ENCODE measurements around the gene NMD3.
"Not testable (repeated sequence)": the region's sequence is repeated elsewhere in the genome, so short reads cannot be mapped to it uniquely, and the experiment has no call there.

The NMD3 gene

GRCh38 chr3:161220850-161221753 is at the start of gene NMD3:
NMD3 (plus strand) TSS chr3:161221311; CDS start chr3:161222014, 703 bp downstream.
- peak; percentile 90 for DNase-seq

DNA sequence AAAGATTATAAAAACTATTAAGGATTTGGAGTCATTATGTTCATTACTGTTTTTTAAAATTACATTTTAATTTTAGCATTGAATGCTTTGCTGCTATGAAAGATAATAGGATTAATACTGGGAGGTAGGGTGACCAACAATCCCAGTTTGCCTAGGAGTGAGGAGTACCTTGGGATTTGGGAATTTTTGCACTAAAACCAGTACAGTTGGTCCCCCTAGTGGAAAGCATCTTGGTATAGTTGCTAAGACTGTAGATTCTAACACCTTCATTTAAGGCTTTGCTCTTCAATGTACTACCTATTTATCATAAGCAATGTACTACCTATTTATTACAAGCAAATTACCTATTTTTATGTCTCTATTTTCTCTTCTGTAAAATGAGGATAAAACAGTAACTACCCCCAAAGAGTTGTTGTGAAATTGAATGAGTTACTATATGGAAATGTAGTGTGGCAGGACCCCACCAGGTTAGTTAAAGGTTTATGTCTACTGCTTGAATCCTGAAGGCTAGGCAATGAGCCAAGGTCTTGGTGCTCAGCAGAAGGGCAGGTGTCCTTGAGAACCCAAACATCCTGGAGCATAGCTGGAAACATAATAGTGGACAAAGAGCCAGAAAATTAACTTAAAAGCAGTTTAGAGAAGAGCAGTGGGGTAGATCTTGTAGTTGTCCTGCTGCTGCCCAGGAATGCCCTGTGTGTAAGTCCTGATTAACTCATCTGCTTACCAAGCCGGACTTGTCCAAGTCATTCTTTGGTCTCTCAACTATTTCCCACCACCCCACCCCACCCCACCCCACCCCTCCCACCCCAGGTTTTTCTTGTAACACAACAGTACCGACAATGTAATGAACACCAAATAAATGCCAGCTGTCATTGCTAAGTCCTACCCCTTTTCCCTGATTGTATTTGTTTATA is 49.2 kb upstream of the NMD3 start:
- no peak for DNase-seq

GRCh38 chr3:161175506-161175905 is 45.6 kb upstream of the NMD3 start:
- no peak for DNase-seq

- DNase-seq: no peak
Observed at GRCh38 chr3:161177991-161178390, 43.1 kb upstream of the NMD3 start.

- DNase-seq: not testable (repeated sequence)
Observed at GRCh38 chr3:161181371-161181770, 39.7 kb upstream of the NMD3 start.

DNA sequence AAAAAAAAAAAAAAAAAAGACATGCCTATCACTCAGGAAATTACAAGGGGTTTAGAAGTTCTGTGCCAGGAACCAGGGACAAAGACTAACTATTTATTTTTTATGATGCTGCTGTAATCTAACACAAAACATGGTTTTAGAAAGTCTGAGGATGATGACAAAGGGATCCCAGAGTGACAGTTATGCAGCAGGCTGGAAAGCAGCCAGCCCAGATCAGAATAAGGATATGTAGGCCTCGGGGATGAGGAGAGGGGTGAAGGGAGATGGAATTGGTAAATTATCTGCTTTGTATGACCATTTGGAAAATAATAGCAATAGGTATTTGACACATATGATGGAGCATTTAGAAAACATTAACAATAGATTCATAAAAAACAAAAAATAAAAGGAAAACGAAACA is 34.1 kb upstream of the NMD3 start:
- no peak for DNase-seq

- DNase-seq: no peak
Observed at GRCh38 chr3:161197855-161198850, 23.0 kb upstream of the NMD3 start.

DNA sequence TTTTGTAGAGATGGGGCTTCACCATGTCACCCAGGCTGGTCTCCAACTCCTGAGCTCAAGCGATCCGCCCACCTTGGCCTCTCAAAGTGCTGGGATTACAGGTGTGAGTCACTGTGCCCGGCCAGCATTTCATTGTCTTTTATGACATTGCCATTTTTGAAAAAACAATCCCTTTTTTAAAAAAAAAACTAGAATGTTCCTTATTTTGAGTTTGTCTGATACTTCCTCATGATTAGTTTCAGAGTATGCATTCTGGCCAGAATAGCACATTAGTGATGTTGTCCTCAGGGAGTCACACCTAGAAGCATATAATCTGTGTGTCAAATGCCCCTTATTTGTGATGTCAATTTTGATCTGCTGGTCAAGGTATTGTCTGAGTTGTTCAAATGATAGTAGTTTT is 21.2 kb upstream of the NMD3 start:
- no peak for DNase-seq

DNA sequence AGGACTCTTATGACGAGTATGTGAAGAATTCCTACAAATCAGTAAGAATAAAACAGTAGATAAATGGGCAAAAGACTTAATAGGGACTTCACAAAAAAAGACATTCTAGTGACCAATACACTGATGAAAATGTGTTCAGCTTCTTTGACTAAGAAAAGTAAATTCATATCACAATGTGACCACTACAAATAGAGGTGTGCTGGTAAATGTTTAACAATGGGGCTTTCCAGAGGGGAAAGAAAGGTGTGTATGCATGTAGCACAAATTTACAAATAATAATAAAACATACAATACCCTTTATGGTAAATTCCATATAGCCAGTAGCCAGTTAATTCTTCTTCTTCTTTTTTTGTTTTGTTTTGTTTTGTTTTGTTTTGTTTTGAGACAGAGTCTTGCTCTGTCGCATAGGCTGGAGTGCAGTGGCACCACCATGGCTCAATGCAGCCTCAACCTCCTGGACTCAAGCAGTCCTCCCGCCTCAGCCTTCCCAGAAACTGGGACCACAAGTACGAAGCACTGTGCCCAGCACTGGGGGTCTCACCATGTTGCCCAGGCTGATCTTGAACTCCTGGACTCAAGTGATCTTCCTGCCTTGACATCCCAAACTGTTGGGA is 17.5 kb upstream of the NMD3 start:
- DNase-seq: no peak

GRCh38 chr3:161208931-161209330 is 12.2 kb upstream of the NMD3 start:
- no peak for DNase-seq

DNA sequence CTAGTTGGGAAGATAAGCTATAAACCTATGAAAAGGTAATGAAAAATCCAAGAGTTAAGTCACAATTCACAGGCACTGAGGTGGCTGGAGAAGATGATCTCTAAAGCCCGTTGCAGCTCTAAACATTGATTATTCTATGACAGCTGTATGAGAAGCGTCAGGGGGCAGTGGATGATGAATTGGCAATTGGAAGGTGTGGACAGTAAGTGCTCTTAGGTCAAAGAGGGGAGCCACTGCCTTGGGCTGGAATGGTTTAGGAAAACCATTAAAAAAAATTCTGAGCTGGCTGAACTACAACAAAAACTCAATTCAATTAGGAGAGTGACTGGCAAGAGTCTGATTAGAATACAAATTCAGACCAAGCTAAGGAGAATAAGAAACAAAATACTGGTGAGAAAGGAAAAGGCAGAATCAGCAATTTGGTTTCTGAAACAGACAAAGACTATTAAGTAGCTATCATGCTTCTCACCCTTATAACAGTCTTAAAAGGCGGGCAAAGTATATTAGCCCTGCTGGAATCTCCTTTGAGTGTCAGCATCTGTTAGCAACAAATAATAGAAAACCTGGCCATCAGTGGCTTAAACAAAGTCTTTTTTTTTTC is 8.8 kb upstream of the NMD3 start:
- no peak for DNase-seq

- no peak for DNase-seq
Observed at GRCh38 chr3:161212906-161213305, 8.2 kb upstream of the NMD3 start.

DNA sequence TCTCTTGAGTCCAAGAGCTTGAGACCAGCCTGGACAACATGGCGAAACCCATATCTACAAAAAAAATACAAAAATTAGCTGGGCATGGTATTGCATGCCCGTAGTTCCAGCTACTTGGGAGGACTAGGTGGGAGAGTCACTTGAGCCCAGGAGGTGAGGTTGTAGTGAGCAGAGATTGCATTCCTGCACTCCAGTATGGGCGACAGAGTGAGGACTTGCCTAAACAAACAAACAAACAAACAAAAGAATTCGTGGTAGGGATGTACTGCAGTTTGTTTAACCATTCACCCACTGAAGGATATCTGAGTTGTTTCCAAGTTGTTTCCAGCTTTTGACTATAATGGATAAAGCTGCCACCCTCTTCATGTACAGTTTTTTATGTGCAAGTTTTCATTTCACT is 7.5 kb upstream of the NMD3 start:
- DNase-seq: no peak

- no peak for DNase-seq
Observed at GRCh38 chr3:161215185-161215584, 5.9 kb upstream of the NMD3 start.

DNA sequence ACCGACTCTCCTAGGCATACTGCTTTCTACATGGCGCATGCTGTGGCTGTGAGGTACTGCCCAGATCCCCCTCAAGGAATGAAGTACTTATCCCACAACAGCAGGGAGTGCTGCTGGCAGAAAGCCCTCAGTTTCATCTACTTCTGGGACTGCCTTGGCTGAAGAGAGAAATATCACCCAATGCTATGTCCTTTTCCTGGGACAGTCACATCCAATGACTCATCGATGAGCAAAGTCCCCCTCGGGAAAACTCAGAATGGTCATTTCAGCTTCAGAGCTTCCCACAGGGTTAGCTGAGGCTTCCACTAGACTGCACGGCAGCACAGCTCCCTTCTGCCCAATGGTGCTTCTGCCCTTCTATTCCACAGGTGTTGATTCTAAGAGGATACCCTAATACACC is 3.6 kb upstream of the NMD3 start:
- DNase-seq: no peak

- no peak for DNase-seq
Observed at GRCh38 chr3:161219495-161219894, 1.6 kb upstream of the NMD3 start.

GRCh38 chr3:161221806-161222600 is 892 bp downstream of the NMD3 start:
- DNase-seq: peak; percentile 2

DNA sequence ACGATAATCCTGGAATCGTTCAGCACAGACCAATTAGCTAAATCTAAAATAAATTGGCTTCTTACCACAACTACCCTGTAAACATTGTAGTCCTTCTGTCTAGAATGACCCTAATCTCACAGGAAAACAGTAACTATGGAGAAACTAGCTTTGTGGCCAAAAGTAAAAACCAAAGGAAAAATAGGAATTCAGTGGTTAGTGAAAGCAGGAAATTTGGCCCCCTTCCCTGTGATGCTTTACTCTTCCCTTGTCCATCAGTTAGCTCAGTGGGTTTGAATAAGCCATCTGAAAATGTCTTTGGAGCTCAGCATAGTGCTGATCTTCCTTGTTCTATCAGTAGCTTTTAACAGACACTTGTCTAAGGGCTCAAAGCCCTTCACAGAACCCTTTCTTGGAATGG is 1.6 kb downstream of the NMD3 start:
- DNase-seq: no peak

GRCh38 chr3:161224786-161225185 is 3.7 kb downstream of the NMD3 start:
- DNase-seq: no peak

DNA sequence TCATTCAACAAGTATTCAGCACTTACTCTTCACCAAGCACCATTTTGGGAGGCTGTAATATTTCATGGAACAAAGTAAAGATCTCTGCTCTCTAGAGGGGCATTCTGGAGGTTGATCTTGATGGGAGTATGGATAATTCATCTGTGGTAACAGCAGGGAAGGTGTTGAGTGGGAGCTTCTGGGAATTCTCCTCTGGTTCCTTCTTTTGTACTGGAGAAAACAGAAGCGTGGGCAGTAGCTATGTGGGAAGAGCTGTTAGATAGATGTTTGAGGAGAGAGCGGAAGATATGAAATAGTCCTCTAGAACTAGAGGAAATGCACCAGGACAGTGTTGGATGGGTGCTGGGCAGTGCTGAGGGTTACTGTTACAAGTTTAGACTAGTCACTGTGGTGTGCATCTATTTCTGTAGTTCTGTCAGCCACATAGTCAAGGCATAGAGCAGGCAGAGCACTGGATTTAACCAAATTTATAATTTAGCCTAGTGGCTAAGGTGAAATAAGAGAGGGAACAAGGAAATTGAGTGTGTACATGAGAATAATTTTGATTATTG is 9.6 kb downstream of the NMD3 start:
- no peak for DNase-seq

Data from stimulated activated CD4-positive, alpha-beta T cell treated with anti-CD3 and anti-CD28 coated beads, Interleukin-12 subunit alpha, Interleukin-12 subunit beta, amount 100 ng/mL, for 4 hours (primary cell).